A549 (cell line): ENCODE data around the gene SLC39A11. TPM values are rescaled to one million over a fixed set of nuclear protein-coding genes. Genes with fewer than 3 reads are reported as not detected.

Source experiments
- ATAC-seq, 2 experiments: fragments of 200-7000 bp in 1 of 2; fragments of >200 bp in 1 of 2; cut with Nextera tagmentation in 1 of 2; cut with Tn5 transposase in 1 of 2; 3 replicates each; pipeline versions ENCODE4 v1.8.0 to v1.9.1; 2018 to 2020; ENCODE audit warnings: mild to moderate bottlenecking in 1 of 2, moderate library complexity in 1 of 2
- CTCF ChIA-PET: fragments of 300-600 bp; sonication (Branson Sonifier 250); formaldehyde crosslinking; extraction: SDS; loops from one replicate; lab custom pipeline; 2021; ENCODE audit warnings: antibody characterized with exemption, inconsistent platforms; lab: Yijun Ruan, JAX
- POLR2A ChIA-PET: fragments of 350-600 bp; formaldehyde crosslinking; extraction: SDS; loops from one replicate; lab custom pipeline; 2021; ENCODE audit warnings: antibody characterized with exemption, inconsistent platforms; lab: Yijun Ruan, JAX
- DNase-seq, 2 experiments: peaks; one replicate each; pipeline versions ENCODE4 v3.0.0 to v3.0.0-alpha.2; 2011 to 2016; ENCODE audit warnings: low read depth in 1 of 2, low spot score in 1 of 2
- FAIRE-seq: peaks from 2 replicates; lab custom pipeline; 2011; peaks lifted over from hg19 to GRCh38; lab: Jason Lieb, UNC
- H3K27ac ChIP-seq, 2 experiments: fragments of >200 bp; sonication (Bioruptor Twin); formaldehyde crosslinking; 3 replicates each; pipeline ENCODE4 v1.5.1; 2016 to 2017
- H3K4me1 ChIP-seq: fragments of >200 bp; sonication (Bioruptor Twin); formaldehyde crosslinking; 3 replicates; pipeline ENCODE4 v1.6.1; 2016
- H3K4me2 ChIP-seq: fragments of >200 bp; sonication (Bioruptor Twin); formaldehyde crosslinking; 3 replicates; pipeline ENCODE4 v1.6.1; 2016
- H3K4me3 ChIP-seq: fragments of >200 bp; sonication (Bioruptor Twin); formaldehyde crosslinking; 3 replicates; pipeline ENCODE4 v1.5.1; 2016
- H3K9me3 ChIP-seq: fragments of >200 bp; sonication (Bioruptor Twin); formaldehyde crosslinking; 3 replicates; pipeline ENCODE4 v1.6.1; 2016
- ATOH8 ChIP-seq: fragments of 250-450 bp; sonication (Bioruptor Pico); IDR thresholded peaks from 2 replicates; pipeline ENCODE4 v1.5.0; 2020; ENCODE audit warnings: low read depth, mild to moderate bottlenecking, moderate library complexity
- CBX2 ChIP-seq: fragments of 200-600 bp; sonication (generic); IDR thresholded peaks from 2 replicates; pipeline ENCODE4 v1.6.1; 2016; ENCODE audit warnings: low read depth, mild to moderate bottlenecking, borderline replicate concordance
- CEBPB ChIP-seq, 2 experiments: fragments of >200 bp in 1 of 2; sonication (Bioruptor Twin) in 1 of 2; formaldehyde crosslinking in 1 of 2; IDR thresholded peaks; 2 replicates each; pipeline ENCODE4 v1.6.1; 2012 to 2016
- CHD2 ChIP-seq: fragments of 150-350 bp; IDR thresholded peaks from 2 replicates; pipeline ENCODE4 v1.6.1; 2014; ENCODE audit warnings: low read length; ENCODE audit not compliant: partially characterized antibody
- EHF ChIP-seq: fragments of 250-450 bp; sonication (Bioruptor Pico); IDR thresholded peaks from 2 replicates; pipeline ENCODE4 v1.5.0; 2020; ENCODE audit warnings: mild to moderate bottlenecking
- ESRRA ChIP-seq: fragments of 150-350 bp; IDR thresholded peaks from 2 replicates; pipeline ENCODE4 v1.6.1; 2014; ENCODE audit warnings: mild to moderate bottlenecking, low read length, borderline replicate concordance
- FOSL2 ChIP-seq, 2 experiments: fragments of 450-650 bp in 1 of 2; fragments of >200 bp in 1 of 2; sonication (Bioruptor Twin) in 1 of 2; formaldehyde crosslinking; IDR thresholded peaks; 2 replicates each; pipeline versions ENCODE4 v1.5.0 to v1.6.1; 2016 to 2020; ENCODE audit warnings: mild to moderate bottlenecking in 1 of 2, moderate library complexity in 1 of 2
- HES2 ChIP-seq: fragments of >200 bp; sonication (Bioruptor Twin); formaldehyde crosslinking; IDR thresholded peaks from 2 replicates; pipeline ENCODE4 v1.6.1; 2016
- HOXB13 ChIP-seq: fragments of 250-450 bp; sonication (Bioruptor Pico); IDR thresholded peaks from 2 replicates; pipeline ENCODE4 v1.5.0; 2020; ENCODE audit warnings: low read depth, mild to moderate bottlenecking, moderate library complexity
- KDM1A ChIP-seq: fragments of 200-600 bp; sonication (generic); IDR thresholded peaks from 2 replicates; pipeline ENCODE4 v1.6.1; 2016; ENCODE audit warnings: low read depth, mild to moderate bottlenecking
- KDM5A ChIP-seq: fragments of 200-600 bp; sonication (generic); IDR thresholded peaks from 2 replicates; pipeline ENCODE4 v1.6.1; 2016; ENCODE audit warnings: antibody characterized with exemption, mild to moderate bottlenecking
- MAX ChIP-seq: IDR thresholded peaks from 2 replicates; pipeline ENCODE4 v1.6.1; 2012
- MAZ ChIP-seq: fragments of 150-350 bp; IDR thresholded peaks from 2 replicates; pipeline ENCODE4 v1.6.1; 2014; ENCODE audit warnings: antibody characterized with exemption, low read depth, low read length, borderline replicate concordance
- MYC ChIP-seq: IDR thresholded peaks from 2 replicates; pipeline ENCODE4 v1.6.1; 2012; ENCODE audit warnings: mild to moderate bottlenecking, inconsistent platforms, low read length, improper control_type of control experiment, borderline replicate concordance
- NPAS2 ChIP-seq: fragments of 250-450 bp; sonication (Bioruptor Pico); IDR thresholded peaks from 2 replicates; pipeline ENCODE4 v1.8.0; 2022; ENCODE audit warnings: mild to moderate bottlenecking, moderate library complexity, borderline replicate concordance
- RAD21 ChIP-seq, 2 experiments: fragments of >200 bp in 1 of 2; sonication (Bioruptor Twin) in 1 of 2; formaldehyde crosslinking in 1 of 2; IDR thresholded peaks in 1 of 2; conservative IDR thresholded peaks in 1 of 2; 2 replicates in 1 of 2; 3 replicates in 1 of 2; pipeline ENCODE4 v1.6.1; 2012 to 2018; ENCODE audit warnings: inconsistent platforms in 1 of 2
- RFX5 ChIP-seq: fragments of 450-650 bp; IDR thresholded peaks from 2 replicates; pipeline ENCODE4 v1.7.1; 2014; ENCODE audit warnings: antibody characterized with exemption, mild to moderate bottlenecking, moderate library complexity
- RNF2 ChIP-seq: fragments of 200-600 bp; sonication (generic); IDR thresholded peaks from 2 replicates; pipeline ENCODE4 v1.6.1; 2016; ENCODE audit warnings: low read depth, mild to moderate bottlenecking, antibody characterized with exemption, moderate library complexity, borderline replicate concordance
- SMC3 ChIP-seq: fragments of >200 bp; sonication (Bioruptor Twin); formaldehyde crosslinking; IDR thresholded peaks from 3 replicates; pipeline ENCODE4 v1.6.1; 2018; ENCODE audit warnings: inconsistent platforms
- ZFP36 ChIP-seq: fragments of 450-650 bp; IDR thresholded peaks from 2 replicates; pipeline ENCODE4 v1.6.1; 2014; ENCODE audit warnings: borderline replicate concordance; ENCODE audit not compliant: partially characterized antibody
- WGBS: methylation state at CpG from one replicate; pipeline ENCODE4 v1.1.6; 2017; ENCODE audit errors: missing lambda C conversion rate; 5-methylcytosine and 5-hydroxymethylcytosine counted together
- polyA plus RNA-seq, 4 experiments: library from polyadenylated mRNA; depleted of rRNA in 3 of 4; stranded (reverse); fragments of >200 nt; fragmentation: RNase III in 1 of 4; extraction: RNeasy Plus Mini Kit Qiagen cat#74134 plus additional on column Dnase treatment in 1 of 4; gene quantifications; 2 replicates in 3 of 4; 3 replicates in 1 of 4; pipeline ENCODE4 v1.2.3, GENCODE V29; 2011 to 2017

The SLC39A11 gene
- polyA plus RNA-seq, 2 of the 4 experiments (the other 2 are of a cell fraction): 18.4 to 25.2 TPM

GRCh38 chr17:72969293-72969906, 123.1 kb downstream of the SLC39A11 start:
- FAIRE-seq: no peak

GRCh38 chr17:72968798-72969197, 123.7 kb downstream of the SLC39A11 start:
- H3K4me3 ChIP-seq: no peak overlapping the region
- DNase-seq (no peak), FAIRE-seq (no peak), ATAC-seq (no peak)
- POLR2A ChIA-PET: no interaction called here
- no peak overlapping the region for H3K4me2 ChIP-seq
- no peak overlapping the region for H3K27ac ChIP-seq
- 83% methylated on average over 9 of the region's 9 CpGs for WGBS
- TF ChIP-seq FOSL2 (IDR thresholded peaks at IDR 0.05) (no peak), FOSL2 (CRISPR knock-in tag; IDR thresholded peaks at IDR 0.05) (no peak), KDM5A (no peak), ATOH8 (CRISPR knock-in tag) (no peak), MAZ (no peak), RFX5 (no peak), HES2 (no peak), RNF2 (no peak)
- TF ChIP-seq, all 56 proteins: peak for 0
- Histone ChIP-seq H3K4me1 (no peaks in the 10 kb centered on the region), H3K9me3 (no peaks in the 10 kb centered on the region)
- CTCF ChIA-PET: interaction anchor here (1.1 kb wide), 1 partner anchor 17 kb away, joined by 3 read pairs; no protein-coding TSS in a partner anchor

More at GRCh38 chr17:72969293-72969906, 123.1 kb downstream of the SLC39A11 start:
- WGBS: 86% methylated on average over 5 of the region's 5 CpGs
- Histone ChIP-seq H3K27ac (no peak overlapping the region), H3K4me3 (no peak overlapping the region), H3K9me3 (no peaks in the 10 kb centered on the region), H3K4me2 (no peak overlapping the region)
- DNase-seq (no peak), ATAC-seq (no peak)
- CTCF ChIA-PET: interaction anchor here (1.0 to 1.1 kb wide), 2 partner anchors 17 to 64 kb away, joined by 3 read pairs; no protein-coding TSS in a partner anchor
- POLR2A ChIA-PET: no interaction called here
- TF ChIP-seq CEBPB (IDR thresholded peaks at IDR 0.05) (no peak), ESRRA (no peak), CHD2 (no peak), EHF (CRISPR knock-in tag) (no peak), MAX (no peak)
- TF ChIP-seq, all 56 proteins: peak for 0
- H3K4me1 ChIP-seq: peaks cover 4% of the 10 kb centered on the region; the same call in 2 of the 3 replicates

- WGBS: 89% methylated on average over 5 of the region's 5 CpGs
- ATAC-seq (no peak), FAIRE-seq (no peak), DNase-seq (no peak)
- Histone ChIP-seq H3K4me1 (no peaks in the 10 kb centered on the region), H3K9me3 (no peaks in the 10 kb centered on the region), H3K4me2 (no peak overlapping the region)
- ChIA-PET CTCF (interaction anchor here (1.1 to 3.7 kb wide), 2 partner anchors 17 to 188 kb away, joined by 7 to 19 read pairs; no protein-coding TSS in a partner anchor), POLR2A (no interaction called here)
- TF ChIP-seq ZFP36: no peak
- no peak for TF ChIP-seq HOXB13
- TF ChIP-seq RAD21 (conservative IDR thresholded peaks at IDR 0.05 in 1 of 2, IDR thresholded peaks at IDR 0.05 in 1 of 2): no peak
- TF ChIP-seq KDM1A: no peak
- TF ChIP-seq MYC: no peak
- no peak for TF ChIP-seq NPAS2
- no peak for TF ChIP-seq RFX5
- TF ChIP-seq CBX2: no peak
- no peak for TF ChIP-seq SMC3
- no peak for TF ChIP-seq MAX
- TF ChIP-seq, all 56 proteins: peak for 0
- no peak overlapping the region for H3K4me3 ChIP-seq
- H3K27ac ChIP-seq: no peak overlapping the region
Measured at GRCh38 chr17:72967977-72968585, 124.4 kb downstream of the SLC39A11 start.
